OCI-M1 (cell line): ENCODE measurements around the gene RXRB.
"Not testable (repeated sequence)": the region's sequence is repeated elsewhere in the genome, so short reads cannot be mapped to it uniquely, and the experiment has no call there.

ENCODE experiments used
- DNase-seq: peaks from one replicate; lab custom pipeline; 2025; lab: John Stamatoyannopoulos, UW

RXRB gene

DNA sequence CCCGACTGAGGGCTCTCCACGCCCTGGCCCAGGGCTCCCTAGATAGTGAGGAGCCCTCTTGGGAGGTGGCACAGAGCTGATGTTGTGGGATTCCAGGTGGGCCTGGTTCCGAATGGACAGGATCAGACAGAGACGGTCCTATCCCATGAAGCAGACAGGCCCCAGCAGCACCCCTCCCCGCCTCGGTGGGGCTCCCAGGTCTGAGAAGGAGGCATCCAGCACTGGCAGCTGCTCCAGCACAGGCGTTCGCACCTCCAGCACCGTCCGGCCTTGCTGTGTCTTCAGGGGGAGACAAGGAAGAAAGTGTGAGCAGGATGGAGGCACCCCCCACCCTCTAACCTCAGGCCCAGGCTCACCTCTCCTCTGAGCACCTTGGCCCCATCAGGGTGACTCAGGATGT lies 36.9 kb downstream of the RXRB start:
- no peak for DNase-seq

DNA sequence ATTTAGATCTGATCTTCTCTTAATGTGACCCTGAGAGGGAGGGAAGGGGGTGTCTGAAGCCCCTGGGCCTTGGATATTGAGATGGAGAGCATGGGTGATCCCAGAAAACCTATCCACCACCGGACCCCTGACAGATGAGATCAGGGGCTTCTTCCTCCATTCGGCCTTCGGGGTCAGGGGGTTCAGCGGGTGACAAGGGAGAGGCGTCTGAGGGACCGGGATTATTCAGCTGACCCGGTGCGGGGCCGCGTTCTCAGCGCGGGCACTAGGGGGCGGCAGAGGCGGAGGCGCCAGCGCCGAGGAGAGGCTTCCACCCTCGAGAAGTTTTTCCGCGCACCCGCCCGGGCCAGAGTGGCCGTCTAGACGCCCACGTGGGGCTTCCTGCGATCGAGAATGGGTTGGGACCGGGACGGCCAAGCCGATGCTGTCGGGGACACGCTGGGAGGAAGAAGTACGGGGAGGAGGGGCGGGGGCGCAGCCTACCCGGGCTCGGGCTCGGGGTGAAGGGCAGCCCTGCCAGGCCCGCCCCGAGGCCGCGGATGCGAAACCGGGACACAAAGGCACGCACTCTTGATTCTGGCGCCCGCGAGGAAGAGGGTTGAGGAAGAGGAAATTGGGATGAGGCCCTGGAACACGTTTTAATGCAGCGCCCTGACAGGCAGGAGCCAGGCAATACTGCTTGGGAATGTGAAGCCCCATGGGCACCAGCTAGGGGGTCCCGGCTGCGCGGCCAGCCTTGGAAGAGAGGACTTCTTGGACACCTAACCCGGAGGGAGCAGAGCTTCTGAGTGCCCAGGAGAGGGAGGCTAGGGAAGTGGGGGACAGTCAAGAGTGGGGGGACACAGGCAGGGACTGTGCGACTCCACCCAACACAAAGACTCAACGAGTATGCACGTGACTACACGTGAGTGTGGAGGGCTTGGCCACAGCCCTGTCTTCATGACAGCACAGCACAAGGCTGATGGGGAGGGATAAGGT lies 38.8 kb downstream of the RXRB start:
- peak; percentile 91 for DNase-seq

DNA sequence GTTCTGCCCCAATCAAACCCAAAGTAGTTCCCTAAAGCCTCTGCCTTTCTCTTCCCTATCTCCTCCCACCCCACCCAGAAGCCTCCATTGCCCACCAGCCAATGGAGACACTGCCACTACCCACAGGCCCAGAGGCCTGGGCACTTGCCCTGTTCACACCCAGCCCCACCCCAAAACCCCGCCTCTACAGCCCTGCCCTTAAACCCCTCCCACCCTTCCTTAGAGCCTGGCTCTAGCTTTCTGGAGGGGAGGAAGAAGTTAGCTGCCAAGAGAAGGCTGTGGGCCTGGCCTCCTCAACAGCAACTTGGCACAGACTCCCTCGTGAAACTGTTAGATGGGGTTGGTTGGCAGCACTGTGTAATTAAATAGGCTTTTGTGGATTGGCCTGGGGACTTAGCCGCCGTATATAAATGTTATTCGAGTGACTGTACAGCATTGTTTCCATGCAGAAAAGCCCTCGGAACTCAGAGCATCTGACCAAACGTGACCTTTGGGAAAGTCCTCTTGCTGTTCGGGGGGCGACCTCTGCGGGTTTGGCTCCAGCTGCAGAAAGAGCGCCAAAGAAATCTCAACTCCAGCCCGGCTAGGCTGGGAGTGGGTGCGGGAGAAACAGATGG lies 39.6 kb downstream of the RXRB start:
- DNase-seq, result peak; percentile 45

DNA sequence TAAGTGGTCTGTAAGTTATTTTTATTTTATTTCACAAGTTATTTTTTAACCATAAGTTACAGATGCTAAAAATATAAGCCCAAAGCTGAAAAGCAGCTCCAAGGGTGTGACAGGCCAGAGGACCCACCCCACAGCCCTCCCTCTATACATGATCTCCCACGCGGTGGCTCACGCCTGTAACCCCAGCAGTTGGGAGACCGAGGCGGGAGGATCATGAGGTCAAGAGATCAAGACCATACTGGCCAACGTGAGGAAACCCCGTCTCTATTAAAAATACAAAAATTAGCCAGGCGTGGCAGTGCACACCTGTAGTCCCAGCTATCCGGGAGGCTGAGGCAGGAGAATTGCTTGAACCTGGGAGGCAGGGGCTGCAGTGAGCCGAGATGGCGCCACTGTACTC lies 40.4 kb downstream of the RXRB start:
- DNase-seq, result no peak

DNA sequence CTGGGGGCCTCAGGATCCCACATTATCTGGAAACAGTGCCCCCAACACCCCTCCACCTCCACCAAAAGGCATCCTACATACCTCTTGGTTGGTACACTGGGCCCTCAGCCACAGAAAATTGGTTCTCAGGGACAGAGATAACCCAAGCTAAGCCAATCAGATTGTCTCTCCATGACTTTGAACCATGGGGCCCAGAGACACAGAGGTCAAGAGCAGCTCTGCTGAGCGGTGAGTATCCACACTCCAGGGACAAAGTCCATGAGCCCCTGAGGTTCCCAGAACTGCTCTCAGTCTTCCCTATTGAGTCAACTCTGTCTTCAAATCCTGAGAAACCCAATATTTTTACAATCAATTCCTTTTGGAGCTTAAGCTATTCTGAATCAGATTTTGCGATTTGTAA lies 43.5 kb downstream of the RXRB start:
- DNase-seq, result no peak

DNA sequence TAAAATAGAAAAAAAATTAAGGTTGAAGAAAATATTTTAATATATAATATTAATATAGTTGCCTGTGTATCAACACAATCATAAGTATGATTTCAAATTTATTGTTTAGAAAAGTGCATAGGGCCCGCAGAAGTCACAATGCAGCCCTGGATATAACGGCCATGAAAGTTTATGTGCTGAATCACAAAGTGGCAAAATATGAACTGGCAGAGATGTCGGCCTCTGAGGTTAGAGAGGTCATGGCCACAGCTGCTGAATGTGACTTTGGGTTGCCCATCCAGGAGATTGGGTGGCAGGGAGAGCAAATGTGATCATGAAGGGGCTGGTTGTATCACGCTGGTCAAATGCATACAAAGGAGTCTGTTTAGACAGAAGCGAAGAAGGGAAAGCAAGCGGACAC lies 43.9 kb downstream of the RXRB start:
- DNase-seq, result no peak

DNA sequence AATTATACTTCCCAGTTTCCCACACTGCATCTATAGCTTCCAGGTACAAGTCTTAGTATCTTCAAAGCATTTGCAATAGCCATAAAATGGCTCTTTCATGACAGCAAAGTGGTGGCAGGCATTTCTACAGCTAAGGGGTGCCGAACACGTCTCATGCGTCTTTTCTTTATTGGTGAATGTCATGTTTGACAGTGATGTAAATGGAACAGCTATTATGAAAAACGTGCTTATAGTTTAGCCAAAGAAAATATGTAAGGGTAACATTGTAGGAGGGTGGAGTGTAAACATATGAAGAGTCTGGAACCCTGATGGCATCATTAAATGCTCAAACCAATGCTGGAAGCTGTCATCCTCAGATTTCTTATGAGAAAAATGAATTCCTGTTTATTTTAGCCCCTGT lies 46.1 kb downstream of the RXRB start:
- no peak for DNase-seq

DNA sequence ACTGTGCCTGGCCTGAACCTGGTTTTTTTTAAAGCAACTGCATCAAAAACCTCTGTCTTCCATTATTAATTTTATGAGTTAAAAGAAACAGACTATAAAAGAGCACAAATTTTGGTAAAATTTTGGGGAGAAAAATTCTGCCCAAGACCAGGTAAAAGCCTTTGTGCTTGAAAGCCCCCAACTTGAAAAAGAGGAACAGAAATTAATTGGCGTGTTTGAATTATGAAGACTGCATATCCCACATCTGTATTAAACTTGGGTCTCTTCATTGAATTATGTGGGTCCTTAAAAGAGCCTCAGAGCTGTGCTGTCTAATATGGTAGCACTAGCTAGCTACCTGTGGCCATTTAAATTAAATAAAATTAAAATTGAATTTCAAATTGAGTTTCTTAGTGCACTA lies 49.4 kb downstream of the RXRB start:
- no peak for DNase-seq

DNA sequence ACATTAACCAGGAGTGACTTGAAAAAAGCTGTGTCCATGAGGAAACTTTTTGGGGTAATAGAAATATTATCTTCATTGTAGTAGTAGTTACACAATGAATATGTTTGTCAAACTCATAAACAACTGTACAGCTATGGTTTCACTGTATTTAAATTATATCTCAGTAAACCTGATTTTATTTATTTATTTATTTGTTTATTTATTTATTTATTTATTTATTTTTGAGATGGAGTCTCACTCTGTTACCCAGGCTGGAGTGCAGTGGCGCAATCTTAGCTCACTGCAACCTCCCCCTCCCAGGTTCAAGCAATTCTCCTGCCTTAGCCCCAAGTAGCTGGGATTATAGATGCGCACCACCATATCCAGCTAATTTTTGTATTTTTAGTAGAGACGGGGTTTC lies 49.9 kb downstream of the RXRB start:
- not testable (repeated sequence) for DNase-seq

DNA sequence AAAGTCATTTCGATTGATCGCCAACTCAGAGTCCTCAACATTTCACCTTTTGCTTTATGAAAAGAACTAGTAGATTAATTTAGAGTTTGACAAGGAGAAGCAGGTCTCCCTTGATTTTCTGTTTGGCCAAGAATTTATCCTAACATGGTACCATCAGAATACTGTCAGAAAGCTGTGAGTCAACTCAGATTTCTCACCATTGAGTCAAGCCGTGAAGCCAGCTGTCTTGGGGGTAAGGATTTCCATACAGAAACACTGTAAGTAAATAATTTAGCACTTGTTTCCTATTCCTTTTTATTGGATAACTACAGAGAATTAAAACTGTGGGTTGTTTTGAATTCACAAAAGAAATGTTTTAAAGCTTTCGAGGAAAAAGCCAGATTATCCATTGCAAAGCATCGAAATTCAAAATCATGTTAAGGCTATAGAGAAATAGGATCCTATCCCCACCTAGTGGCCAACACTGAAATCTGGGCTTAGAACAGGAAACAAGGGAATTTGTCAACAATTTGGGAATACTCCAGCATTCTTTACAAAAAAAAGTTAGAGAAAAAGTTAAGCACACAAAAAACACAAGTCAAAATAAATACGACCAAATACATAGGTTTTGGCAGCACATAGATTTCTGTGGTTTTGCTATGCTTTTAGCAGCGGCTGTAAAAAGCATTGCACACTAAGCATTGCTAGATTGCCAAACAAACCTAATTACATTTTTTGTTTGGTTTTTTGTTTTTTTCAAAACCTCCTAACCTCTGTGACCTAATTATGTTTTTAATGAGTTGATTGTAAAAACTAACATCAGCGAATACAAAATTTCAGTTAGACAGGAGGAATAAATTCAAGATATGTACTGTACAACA lies 52.4 kb downstream of the RXRB start:
- DNase-seq, result peak; percentile 68

DNA sequence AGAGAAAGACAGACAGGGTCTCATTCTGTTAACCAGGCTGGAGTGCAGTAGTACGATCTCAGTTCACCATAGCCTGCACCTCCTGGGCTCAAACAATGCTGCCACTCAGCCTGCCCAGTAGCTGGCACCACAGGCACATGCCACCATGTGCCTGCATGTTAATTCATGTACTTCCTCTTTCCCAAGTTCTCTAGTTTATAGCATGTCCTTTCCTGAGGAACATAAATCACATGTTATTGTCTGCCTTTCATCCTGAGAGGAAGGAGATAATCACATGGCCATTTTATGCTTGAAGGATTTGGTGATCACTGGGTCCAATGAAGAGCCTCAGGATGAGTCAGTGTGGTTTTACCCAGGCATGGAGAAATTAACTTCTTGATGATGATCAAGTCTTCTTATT lies 56.1 kb downstream of the RXRB start:
- peak; percentile 84 for DNase-seq
